HG03354 (cell line): Measurements from ENCODE around the gene HELZ.

Experiments
- ATAC-seq: cut with Tn5 transposase; IDR thresholded peaks from one replicate; pipeline ENCODE4 v1.9.1; 2021; ENCODE audit warnings: mild to moderate bottlenecking; ENCODE audit not compliant: unreplicated experiment, poor library complexity, severe bottlenecking

Gene HELZ

DNA sequence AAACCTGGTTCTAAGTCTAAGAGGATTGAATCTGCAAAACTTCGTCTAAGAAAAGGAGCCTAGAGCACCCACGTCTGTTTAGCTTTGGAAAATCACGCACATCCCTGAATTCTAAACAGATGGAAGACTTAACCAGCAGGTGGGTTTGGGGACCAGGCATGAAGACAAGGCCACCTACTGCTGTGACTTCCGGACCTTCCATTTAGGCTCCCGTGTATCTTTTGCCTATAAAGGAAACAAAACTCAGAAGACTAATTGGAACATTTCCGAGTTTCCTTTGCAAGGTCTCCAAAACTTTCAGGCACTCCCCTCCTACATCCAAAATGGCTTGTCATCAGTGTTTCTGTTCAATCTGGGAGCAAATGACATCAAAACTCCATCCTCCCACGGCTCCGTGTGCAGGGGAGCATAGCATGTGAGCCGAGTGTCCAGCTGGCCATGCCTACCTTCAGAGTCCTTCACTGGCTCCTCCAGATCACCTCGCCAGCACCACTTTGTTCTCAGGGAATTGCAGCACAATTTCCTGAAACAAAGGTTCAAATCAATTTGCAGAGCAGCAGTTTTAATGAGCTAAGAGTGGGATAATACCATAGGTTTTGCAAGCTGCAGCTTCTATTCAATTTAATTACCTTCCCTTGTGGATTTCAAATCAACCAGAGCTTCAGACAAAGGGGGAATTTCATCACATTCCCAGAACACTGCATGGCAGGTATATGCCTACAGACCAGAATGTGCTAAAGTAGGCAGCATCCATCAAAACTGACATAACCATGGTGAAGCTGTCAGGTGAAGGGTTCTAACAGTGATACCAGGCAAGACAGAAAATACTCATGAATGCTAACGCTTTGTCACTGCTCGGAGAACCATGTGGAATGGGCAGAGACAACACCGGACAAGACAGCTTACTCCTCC, 177.2 kb downstream of the HELZ start:
- ATAC-seq = no peak

DNA sequence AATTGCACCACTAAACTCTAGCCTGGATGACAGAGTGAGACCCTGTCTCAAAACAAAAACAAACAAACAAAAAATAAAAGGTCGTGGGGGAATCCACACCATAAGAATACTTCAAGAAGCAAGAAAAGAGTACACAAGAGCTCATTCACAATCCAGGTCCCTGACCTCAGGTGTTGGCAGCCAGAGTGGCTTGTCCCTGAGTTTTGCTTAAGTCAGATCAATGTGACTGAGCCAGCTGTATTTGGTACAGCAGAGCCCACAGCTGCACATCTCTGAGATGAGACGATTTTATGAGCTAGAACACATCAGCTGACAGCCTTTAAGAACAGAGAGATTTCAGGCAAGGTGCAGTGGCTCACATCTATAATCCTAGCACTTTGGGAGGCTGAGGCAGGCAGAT, 178.3 kb downstream of the HELZ start:
- no peak for ATAC-seq

- ATAC-seq = no peak
These were observed 181.9 kb downstream of the HELZ start for GRCh38 chr17:67063141-67063540.

DNA sequence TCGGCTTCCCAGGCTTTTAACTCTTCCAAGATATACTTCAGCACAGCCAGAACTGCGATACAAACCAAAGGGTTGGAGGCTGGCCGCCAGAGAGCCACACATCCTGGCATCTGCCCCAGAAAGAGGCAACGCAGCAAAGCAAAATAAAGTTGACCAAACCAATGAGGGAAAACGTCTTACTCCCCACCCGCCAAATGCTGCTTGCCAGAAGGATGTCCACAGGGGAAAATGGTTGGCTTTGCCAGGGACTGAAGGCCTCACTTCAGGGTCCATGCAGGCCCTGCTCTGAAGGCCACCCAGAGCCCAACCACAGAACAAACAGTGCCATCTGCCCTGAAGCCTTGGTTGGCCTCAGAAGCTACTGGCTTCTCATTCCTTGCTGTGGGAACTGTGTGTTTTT, 185.6 kb downstream of the HELZ start:
- ATAC-seq = no peak

DNA sequence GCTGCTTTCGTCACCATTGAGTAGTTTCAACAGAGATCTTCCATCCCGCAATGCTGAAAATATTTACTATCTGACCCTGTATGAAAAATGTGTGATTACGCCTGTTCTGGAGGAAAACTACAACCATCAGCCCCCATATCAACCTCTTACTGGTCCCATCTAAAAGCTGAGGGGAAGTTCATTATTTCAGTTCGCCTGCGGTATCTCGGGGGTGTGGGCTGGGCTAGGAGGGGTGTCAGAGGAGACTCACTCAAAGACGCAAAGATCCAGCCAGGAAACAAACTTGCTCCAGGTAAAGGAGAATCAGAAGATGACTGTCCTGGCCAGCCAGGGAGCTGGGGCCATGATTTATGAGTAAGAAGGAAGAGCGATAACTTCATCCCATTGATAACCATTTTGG, 187.0 kb downstream of the HELZ start:
- no peak for ATAC-seq

DNA sequence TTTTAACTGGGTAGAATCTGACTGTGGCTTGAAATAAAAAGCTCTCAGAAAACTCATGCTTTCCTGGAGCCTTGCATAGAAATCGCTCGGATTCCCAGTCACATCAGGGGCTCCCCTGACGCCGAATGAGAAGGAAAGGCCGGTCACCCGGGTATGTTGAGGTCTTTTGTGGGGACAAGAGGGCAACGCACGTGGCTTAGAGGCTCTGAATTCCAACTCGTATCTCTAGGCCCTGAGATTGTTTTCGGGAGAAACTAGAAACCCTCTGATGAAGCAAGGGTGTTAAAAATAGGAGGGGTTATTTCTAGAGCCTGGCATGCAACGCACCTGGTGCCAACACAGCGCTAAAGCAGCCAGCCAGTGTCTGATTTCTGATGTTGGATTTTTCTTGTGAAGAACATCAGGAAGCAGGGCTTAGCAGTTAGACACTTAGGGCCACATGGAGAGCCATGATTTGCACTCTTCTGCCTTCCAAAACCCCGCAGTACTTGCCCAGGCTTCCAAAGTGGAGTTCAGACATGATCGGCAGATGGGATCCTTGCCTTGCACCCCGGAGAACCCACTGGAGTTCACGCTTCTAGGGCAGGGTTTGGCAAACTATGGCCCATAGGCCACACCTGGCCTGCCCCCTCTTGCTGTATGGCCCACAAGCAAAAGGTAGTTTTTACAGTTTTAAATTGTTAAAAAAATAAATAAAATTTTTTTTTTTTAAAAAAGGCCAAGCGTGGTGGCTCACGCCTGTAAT, 188.1 kb downstream of the HELZ start:
- ATAC-seq = no peak

- no peak for ATAC-seq
These were observed 188.9 kb downstream of the HELZ start for GRCh38 chr17:67055811-67056745.

DNA sequence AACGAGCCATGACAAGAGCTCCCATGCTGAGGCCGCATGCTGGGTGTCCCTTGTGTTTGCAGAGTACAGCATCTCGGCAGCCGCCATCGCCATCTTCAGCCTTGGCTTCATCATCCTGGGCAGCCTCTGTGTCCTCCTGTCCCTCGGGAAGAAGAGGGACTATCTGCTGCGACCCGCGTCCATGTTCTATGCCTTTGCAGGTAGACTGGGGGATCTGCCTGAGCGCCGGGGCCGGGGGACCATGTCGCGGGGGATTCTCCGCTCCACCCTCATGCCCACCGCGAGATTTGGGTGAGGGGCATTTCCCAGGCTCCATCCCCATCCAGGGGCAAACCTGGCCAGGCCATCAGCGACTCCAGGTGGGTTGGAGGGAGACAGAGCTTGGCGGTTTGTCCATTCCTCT, 190.0 kb downstream of the HELZ start:
- no peak for ATAC-seq

DNA sequence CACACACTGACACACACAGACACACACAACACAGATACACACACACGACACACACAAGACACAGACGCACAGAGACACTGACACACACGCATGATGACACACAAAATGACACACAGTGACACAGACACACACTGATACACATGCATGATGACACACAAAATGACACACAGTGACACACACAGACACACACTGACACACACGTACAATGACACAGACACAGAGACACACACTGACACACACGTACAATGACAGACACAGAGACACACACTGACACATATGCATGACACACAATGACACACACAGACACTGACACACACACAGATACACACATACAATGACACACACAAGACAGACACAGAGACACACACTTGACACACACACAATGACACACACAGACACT, 190.4 kb downstream of the HELZ start:
- no peak for ATAC-seq

DNA sequence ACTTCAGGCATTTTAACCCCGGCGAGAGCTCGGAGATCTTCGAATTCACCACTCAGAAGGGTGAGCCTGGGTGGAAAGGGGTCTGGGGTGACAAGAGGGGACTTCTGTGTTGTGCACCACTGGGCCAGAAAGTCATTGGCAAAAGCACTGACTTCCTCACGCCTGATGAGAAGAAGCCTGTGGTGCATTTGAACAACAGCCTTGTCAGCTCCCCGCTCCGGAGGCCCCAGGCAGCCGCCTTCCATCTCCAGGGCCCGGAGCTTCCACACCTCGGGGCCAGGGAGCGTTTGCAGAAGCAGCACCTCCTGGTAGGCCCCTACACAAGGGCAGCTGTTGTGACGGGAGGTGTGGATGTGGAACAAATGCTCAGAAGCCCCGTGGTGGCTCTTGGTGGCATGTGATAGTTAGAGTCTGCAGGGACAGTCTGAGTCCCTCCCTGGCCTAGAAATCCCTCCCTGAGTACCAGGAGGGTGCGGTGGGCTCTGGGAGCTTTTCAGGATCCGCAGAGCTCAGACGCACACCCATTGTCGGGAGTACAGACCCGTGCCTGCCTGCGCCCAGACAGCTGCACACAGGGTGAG, 190.9 kb downstream of the HELZ start:
- ATAC-seq = no peak

DNA sequence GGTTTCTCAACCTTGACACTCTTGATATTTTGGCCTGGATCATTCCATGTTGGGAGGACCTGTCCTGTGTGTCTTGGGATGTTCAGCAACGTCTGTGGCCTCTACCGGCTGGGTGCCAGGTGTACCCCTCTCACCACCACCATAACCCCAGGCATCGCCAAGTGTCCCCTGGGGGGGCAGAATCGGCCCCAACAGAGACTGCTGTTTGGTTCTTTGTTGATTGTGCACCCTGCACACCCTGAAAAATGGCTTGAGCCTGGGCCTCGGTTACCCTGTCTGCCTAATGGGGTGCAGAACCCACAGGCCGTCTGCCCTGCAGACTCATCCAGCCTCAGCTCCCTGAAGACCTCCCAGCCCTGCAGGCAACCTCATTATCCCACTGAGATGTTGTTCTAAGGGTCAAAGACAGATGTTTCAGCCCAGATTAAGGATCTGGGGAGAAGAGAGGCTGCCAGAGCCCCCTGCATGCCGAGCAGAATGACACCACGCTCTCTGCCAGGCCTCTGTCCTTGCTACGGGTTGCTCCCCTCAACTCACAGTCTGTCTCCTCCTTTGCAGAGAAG, 191.5 kb downstream of the HELZ start:
- no peak for ATAC-seq

DNA sequence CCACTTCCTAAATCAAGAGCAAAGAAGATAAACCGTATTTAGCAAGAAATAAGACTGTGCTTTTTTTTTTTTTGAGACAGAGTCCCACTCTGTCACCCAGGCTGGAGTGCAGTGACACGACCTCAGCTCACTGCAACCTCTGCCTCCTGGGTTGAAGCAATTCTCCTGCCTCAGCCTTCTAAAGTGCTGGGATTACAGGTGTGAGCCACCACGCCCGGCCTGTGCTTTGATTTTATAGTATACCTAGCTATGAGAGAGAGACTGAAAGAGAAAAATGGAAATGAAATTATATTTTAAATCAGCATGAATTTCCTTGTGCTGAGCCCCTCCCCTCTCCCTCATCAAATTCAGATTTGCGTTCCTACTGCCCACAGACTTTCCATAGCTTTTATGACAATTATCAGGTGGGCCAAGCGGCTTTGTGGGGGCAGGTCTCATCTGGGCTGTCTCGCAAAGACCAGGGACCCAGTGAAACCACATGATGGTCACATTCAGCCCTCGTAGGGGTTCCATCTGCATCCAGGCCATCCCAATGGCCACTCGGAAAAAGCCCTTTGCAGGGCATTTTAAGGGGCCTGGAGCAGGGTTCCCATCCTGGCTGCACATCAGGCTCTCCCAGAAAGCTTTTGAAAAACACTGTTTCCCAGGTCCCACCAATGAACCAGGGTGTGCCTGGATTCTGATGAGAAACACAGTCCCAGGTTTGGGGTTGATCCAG, 192.1 kb downstream of the HELZ start:
- ATAC-seq = no peak

DNA sequence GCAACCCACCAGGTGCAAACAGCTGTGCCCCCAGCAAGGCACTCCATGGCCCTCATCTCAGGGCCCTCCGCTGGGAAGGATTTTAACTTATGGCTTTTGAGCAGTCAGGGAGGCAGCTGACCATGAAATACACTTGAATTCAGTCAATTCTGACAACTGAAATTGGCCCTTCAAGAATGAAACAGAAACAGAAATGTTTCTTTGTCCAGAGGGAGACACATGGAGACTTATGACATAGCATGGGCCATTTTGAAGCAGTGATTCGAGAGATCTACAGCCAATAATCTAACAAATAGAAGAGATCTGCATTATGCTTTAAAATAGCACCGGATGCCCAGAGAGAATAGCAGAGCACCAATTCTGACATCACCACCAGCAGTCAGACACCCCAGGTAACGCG, 193.2 kb downstream of the HELZ start:
- no peak for ATAC-seq

DNA sequence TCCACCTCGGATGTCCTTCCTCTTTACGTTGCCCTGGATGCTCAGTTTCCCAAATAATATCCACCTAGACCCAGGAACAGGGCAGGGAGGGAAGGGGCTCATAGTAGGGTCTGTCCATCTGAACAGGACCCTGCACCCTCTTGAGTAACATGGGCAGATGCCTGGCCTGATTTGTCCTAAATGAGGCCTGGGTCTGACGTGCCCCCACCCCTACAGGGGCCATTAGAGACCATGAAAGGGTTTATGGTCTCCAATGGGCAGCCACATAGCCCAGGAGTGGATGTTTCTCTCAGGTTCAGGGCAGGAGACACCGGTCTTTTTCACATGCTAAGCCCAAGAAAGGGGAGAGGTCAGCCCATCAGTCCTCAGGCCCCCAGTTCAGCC, 193.8 kb downstream of the HELZ start:
- no peak for ATAC-seq

- no peak for ATAC-seq
These were observed 194.4 kb downstream of the HELZ start for GRCh38 chr17:67050471-67051154.

- no peak for ATAC-seq
These were observed 194.9 kb downstream of the HELZ start for GRCh38 chr17:67050066-67050465.

DNA sequence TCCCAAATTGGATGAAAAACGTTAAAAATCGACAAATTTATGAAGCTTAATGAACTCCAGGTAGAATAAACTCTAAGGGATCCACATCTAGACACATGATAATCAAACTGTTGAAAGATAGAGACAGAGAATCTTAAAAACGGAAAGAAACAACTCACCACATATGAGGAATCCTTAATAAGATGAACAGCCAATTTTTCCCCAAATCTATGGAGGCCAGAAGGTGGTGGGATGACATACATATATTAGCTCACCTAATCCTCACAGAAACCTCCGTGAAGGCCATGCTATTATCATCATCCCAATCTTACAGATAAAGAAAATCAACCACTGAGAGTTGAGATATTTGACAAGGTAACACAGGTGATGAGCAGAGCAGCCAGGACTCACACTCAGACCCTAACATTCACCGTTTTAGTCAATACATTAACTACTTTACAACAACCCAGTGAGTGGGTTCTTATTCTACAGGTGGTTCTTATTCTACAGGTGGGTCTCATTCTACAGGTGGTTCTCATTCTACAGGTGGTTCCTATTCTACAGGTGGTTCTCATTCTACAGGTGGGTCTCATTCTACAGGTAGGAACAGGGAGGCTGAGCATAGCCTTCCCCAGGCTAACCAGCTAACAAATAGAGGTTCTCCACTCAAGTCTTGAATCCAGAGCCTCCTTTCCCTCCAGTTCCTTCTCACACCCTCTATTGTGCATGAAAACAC, 195.8 kb downstream of the HELZ start:
- no peak for ATAC-seq

DNA sequence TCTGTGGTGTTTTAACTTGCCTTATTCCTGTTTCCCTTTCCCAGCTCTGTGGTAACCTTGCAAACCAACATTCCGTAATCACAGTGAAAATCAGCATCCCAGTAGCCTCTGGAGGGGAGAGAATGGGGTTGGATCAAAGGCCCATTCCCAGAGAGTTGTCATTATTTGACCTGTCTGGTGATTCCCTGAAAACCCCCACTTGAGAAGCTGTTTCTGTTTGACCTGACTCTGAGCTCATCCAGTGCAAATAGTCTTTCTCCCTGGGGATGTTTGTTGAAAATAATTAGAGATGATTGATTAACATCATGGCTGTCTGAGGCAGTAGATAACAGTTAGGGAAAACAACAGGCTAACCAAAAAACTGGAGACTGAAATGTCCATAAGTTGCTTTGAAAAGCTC, 197.6 kb downstream of the HELZ start:
- no peak for ATAC-seq
